Measurements from ENCODE around the gene ITGB7. TPM values are rescaled to one million over a fixed set of nuclear protein-coding genes. Genes with fewer than 3 reads are reported as not detected.
A peak's percentile ranks its signal among the peaks of the same experiment; 100 is the strongest.

Gene ITGB7
- total and polyA plus RNA-seq, 10 donors = 23.9 to 75.5 (median 55.8) TPM

GRCh38 chr12:53224897-53225634 lies 18.0 kb upstream of the ITGB7 start:
- 87 to 92% (median 91%) methylated on average over 10 of the region's 10 CpGs for WGBS, 5 donors
- H3K27ac ChIP-seq = peak overlapping the region in 2 of 8 donors; percentile 98
- H3K4me3 ChIP-seq = no peak overlapping the region
- no peaks in the 10 kb centered on the region for H3K36me3 ChIP-seq
- H3K27me3 ChIP-seq (replicated peaks in 1 of 7) = peaks cover 0 to under 1% (median 0%) of the 10 kb centered on the region in 7 donors
- TF ChIP-seq POLR2A (IDR thresholded peaks at IDR 0.05) (no peak), POLR2AphosphoS5 (IDR thresholded peaks at IDR 0.05) (no peak), CTCF (IDR thresholded peaks at IDR 0.05 in 8 of 11, conservative IDR thresholded peaks at IDR 0.05 in 3 of 11) (no peak)
- intact Hi-C loops (cut with DNase I; ENCODE audit: low total_unique reads) = no loop called here
- no peaks in the 10 kb centered on the region for H3K9me3 ChIP-seq
- H3K4me1 ChIP-seq = peaks cover 11 to 46% (median 36%) of the 10 kb centered on the region in 6 donors
- peak; percentile 58 for DNase-seq

GRCh38 chr12:53224061-53224896 lies 17.2 kb upstream of the ITGB7 start:
- TF ChIP-seq POLR2AphosphoS5 (IDR thresholded peaks at IDR 0.05) (no peak), POLR2A (IDR thresholded peaks at IDR 0.05) (no peak), CTCF (IDR thresholded peaks at IDR 0.05 in 8 of 11, conservative IDR thresholded peaks at IDR 0.05 in 3 of 11) (no peak)
- Histone ChIP-seq H3K27ac (peak overlapping the region in 5 of 8 donors; percentile 44 to 98 (median 98)), H3K4me3 (no peak overlapping the region), H3K36me3 (no peaks in the 10 kb centered on the region), H3K9me3 (no peaks in the 10 kb centered on the region), H3K4me1 (peaks cover 11 to 53% (median 41%) of the 10 kb centered on the region in 6 donors), H3K27me3 (replicated peaks in 1 of 7) (peaks cover 0 to 5% (median 0%) of the 10 kb centered on the region in 7 donors)
- intact Hi-C loops (cut with DNase I; ENCODE audit: low total_unique reads) = no loop called here
- DNase-seq = peak; percentile 61
- 67 to 77% (median 68%) methylated on average over 11 of the region's 11 CpGs for WGBS, 5 donors

- peak; percentile 74 for DNase-seq
- H3K36me3 ChIP-seq = no peaks in the 10 kb centered on the region
- no peaks in the 10 kb centered on the region for H3K9me3 ChIP-seq
- no peak for TF ChIP-seq POLR2AphosphoS5 (IDR thresholded peaks at IDR 0.05)
- TF ChIP-seq CTCF (IDR thresholded peaks at IDR 0.05 in 8 of 11, conservative IDR thresholded peaks at IDR 0.05 in 3 of 11) = no peak
- no peak for TF ChIP-seq POLR2A (IDR thresholded peaks at IDR 0.05)
- H3K27ac ChIP-seq = peak overlapping the region in 7 of 8 donors; percentile 36 to 98 (median 97)
- WGBS, 5 donors = 8 to 41% (median 15%) methylated on average over 5 to 16 of the region's 16 CpGs
- H3K4me1 ChIP-seq = peaks cover 14 to 61% (median 48%) of the 10 kb centered on the region in 6 donors
- no peak overlapping the region for H3K4me3 ChIP-seq
- H3K27me3 ChIP-seq (replicated peaks in 1 of 7) = peaks cover 0 to 5% (median 0%) of the 10 kb centered on the region in 7 donors
- intact Hi-C loops (cut with DNase I; ENCODE audit: low total_unique reads) = no loop called here
Observed at GRCh38 chr12:53223389-53224060, 16.5 kb upstream of the ITGB7 start.
